ENCODE measurements around the gene CLDN4. TPM values are rescaled to one million over a fixed set of nuclear protein-coding genes. Genes with fewer than 3 reads are reported as not detected.
"Not testable (repeated sequence)": the region's sequence is repeated elsewhere in the genome, so short reads cannot be mapped to it uniquely, and the experiment has no call there.

Gene CLDN4
- total RNA-seq, 2 experiments from 2014 or later: 0.16 to 0.29 TPM

DNA sequence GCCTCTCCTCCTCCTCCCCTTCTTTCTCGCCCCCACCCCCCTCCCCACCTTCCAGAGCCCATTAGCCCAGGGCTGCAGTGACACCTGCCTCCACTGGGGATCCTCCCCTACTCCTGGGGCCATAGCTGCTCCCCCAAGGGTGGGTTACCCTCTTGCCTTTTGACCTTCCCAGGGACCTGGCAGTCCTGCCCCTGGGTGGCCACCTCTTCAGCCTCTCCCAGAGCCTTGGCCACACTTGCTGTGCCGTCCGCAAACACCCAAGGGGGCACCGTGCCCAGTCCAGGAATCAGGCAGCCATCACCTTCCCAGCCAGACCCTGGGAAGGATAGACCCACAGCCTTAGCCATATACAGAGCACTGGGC, 19.8 kb upstream of the CLDN4 start:
- ChIA-PET POLR2A (no interaction called here), CTCF (interaction anchor here (0.8 to 3.1 kb wide), 2 partner anchors 24 to 44 kb away, joined by 3 to 42 read pairs; no protein-coding TSS in a partner anchor)
- H3K36me3 Mint-ChIP-seq (ENCODE audit: low read depth): no peaks in the 10 kb centered on the region
- no peak for ATAC-seq
- no peaks in the 10 kb centered on the region for H3K9me3 Mint-ChIP-seq (ENCODE audit: insufficient read depth)
- H3K4me3 Mint-ChIP-seq: no peak overlapping the region
- H3K4me1 Mint-ChIP-seq (ENCODE audit: low read depth): no peaks in the 10 kb centered on the region
- no peak overlapping the region for H3K27ac Mint-ChIP-seq
- no peak for DNase-seq
- no peaks in the 10 kb centered on the region for H3K27me3 Mint-ChIP-seq (ENCODE audit: low read depth)

DNA sequence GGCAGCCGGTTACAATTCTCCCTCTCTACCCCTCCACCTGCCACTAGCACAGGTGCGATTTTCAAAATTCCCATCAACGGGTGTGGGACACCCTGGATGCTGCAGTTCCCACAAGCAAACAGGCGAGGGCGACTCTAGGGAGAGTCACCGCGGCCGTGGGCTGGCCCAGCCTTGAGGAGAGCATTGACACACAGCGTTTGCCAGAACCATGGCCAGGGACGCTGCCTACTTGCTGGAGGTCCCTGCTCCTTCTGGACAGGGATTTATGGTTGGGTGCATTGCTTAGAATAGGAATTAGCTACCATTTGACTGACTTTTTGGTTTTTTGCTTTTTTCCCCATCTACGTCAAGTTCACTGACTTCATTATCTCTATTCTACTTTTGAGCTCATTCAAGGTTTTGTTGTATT, 19.0 kb upstream of the CLDN4 start:
- no peaks in the 10 kb centered on the region for H3K9me3 Mint-ChIP-seq (ENCODE audit: insufficient read depth)
- H3K36me3 Mint-ChIP-seq (ENCODE audit: low read depth): no peaks in the 10 kb centered on the region
- H3K27me3 Mint-ChIP-seq (ENCODE audit: low read depth): no peaks in the 10 kb centered on the region
- H3K4me1 Mint-ChIP-seq (ENCODE audit: low read depth): no peaks in the 10 kb centered on the region
- DNase-seq (peak; percentile 59), ATAC-seq (peak; percentile 86)
- H3K4me3 Mint-ChIP-seq: no peak overlapping the region
- no peak overlapping the region for H3K27ac Mint-ChIP-seq
- ChIA-PET POLR2A (no interaction called here), CTCF (interaction anchor here (0.7 to 3.1 kb wide), 5 partner anchors 10 to 51 kb away, joined by 3 to 42 read pairs (median 4); no protein-coding TSS in a partner anchor)

DNA sequence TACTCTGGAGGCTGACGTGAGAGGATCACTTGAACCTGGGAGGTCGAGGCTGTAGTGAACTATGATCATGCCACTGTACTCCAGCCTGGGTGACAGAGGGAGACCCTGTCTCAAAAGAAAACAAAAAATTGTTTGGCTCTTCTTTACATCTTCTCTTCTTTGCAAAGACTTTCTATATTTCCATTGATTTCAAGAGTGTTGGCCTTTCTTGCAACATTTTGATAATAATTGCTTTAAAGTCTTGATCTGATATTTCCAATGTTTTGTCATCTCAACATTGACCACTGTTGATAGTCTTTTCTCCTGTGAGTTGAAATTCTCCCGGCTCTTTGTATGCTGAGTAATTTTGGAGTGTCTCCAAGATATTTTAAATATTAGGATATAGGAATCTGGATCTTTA, 17.8 kb upstream of the CLDN4 start:
- CTCF ChIA-PET: interaction anchor here (3.1 kb wide), 1 partner anchor 42 kb away, joined by 42 read pairs; no protein-coding TSS in a partner anchor
- no peak overlapping the region for H3K27ac Mint-ChIP-seq
- no peaks in the 10 kb centered on the region for H3K36me3 Mint-ChIP-seq (ENCODE audit: low read depth)
- no peaks in the 10 kb centered on the region for H3K9me3 Mint-ChIP-seq (ENCODE audit: insufficient read depth)
- H3K4me1 Mint-ChIP-seq (ENCODE audit: low read depth): no peaks in the 10 kb centered on the region
- ATAC-seq: no peak
- H3K27me3 Mint-ChIP-seq (ENCODE audit: low read depth): no peaks in the 10 kb centered on the region
- no peak overlapping the region for H3K4me3 Mint-ChIP-seq
- DNase-seq: no peak
- POLR2A ChIA-PET: no interaction called here

DNA sequence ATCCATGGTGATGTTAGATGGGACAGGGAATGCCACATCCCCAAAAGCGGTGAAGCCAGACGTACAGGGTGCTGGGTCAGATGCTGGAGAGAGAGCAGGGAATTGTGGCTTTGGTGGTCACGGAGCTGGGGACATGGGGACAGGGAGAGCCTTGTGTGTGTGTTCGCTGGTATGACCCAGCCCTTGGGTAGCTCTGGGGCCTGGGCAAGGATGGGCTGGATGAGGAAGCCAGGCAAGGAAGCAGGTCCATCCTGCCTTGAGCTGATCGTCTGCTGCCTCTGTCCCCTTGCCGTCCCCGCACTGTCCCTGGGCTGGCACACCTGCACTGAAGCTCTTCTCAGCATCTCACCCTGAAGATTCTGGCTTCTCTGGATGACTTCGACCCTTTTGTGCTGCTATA, 15.4 kb upstream of the CLDN4 start:
- POLR2A ChIA-PET: no interaction called here
- H3K27ac Mint-ChIP-seq: no peak overlapping the region
- H3K36me3 Mint-ChIP-seq (ENCODE audit: low read depth): no peaks in the 10 kb centered on the region
- ATAC-seq: no peak
- CTCF ChIA-PET: interaction anchor here (1.8 kb wide), 1 partner anchor 211 kb away, joined by 4 read pairs; no protein-coding TSS in a partner anchor
- DNase-seq: no peak
- no peaks in the 10 kb centered on the region for H3K4me1 Mint-ChIP-seq (ENCODE audit: low read depth)
- no peaks in the 10 kb centered on the region for H3K9me3 Mint-ChIP-seq (ENCODE audit: insufficient read depth)
- no peaks in the 10 kb centered on the region for H3K27me3 Mint-ChIP-seq (ENCODE audit: low read depth)
- no peak overlapping the region for H3K4me3 Mint-ChIP-seq

DNA sequence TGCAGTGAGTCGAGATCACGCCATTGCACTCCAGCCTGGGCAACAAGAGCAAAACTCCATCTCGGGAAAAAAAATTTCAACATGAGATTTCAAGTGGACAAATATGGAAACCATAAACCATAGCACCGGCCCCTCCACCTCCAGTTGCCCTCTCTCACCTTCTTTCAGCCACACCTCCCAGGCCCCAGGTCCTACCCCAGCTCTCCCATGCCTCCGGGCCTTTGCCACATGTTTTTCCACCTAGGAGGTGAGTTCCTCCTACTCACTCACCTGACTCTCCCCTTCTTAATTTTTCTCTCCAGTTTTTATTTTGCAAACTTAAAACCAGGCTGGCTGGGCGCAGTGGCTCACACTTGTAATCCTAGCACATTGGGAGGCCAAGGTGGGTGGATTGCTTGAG, 13.7 kb upstream of the CLDN4 start:
- Mint-ChIP-seq H3K27ac (no peak overlapping the region), H3K4me1 (ENCODE audit: low read depth) (no peaks in the 10 kb centered on the region), H3K9me3 (ENCODE audit: insufficient read depth) (no peaks in the 10 kb centered on the region), H3K36me3 (ENCODE audit: low read depth) (no peaks in the 10 kb centered on the region), H3K27me3 (ENCODE audit: low read depth) (no peaks in the 10 kb centered on the region), H3K4me3 (no peak overlapping the region)
- POLR2A ChIA-PET: no interaction called here
- no peak for ATAC-seq
- no peak for DNase-seq
- CTCF ChIA-PET: no interaction called here

DNA sequence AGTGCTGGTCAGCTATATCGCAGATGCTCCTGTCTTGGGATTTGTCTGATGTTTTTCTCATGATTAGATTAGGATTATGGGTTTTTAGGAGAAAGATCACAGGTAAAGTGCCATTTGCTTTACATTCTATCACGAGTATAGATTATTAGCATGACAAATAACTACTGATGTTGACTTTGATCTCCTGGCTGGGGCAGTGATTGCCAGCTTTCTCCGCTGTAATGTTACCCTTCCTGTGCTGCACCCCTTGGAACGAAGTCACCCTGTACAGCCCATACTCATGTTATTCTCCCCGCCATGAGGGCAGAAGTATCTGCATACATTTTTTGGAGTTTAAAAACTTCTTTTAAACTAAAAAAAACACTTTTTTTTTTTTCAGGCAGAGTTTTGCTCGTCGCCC, 10.8 kb upstream of the CLDN4 start:
- Mint-ChIP-seq H3K9me3 (ENCODE audit: insufficient read depth) (no peaks in the 10 kb centered on the region), H3K4me3 (no peak overlapping the region), H3K27ac (no peak overlapping the region), H3K4me1 (ENCODE audit: low read depth) (no peaks in the 10 kb centered on the region), H3K36me3 (ENCODE audit: low read depth) (no peaks in the 10 kb centered on the region), H3K27me3 (ENCODE audit: low read depth) (peaks cover 3% of the 10 kb centered on the region)
- ChIA-PET CTCF (interaction anchor here (1.0 kb wide), 1 partner anchor 35 kb away, joined by 3 read pairs; no protein-coding TSS in a partner anchor), POLR2A (no interaction called here)
- DNase-seq (no peak), ATAC-seq (no peak)

DNA sequence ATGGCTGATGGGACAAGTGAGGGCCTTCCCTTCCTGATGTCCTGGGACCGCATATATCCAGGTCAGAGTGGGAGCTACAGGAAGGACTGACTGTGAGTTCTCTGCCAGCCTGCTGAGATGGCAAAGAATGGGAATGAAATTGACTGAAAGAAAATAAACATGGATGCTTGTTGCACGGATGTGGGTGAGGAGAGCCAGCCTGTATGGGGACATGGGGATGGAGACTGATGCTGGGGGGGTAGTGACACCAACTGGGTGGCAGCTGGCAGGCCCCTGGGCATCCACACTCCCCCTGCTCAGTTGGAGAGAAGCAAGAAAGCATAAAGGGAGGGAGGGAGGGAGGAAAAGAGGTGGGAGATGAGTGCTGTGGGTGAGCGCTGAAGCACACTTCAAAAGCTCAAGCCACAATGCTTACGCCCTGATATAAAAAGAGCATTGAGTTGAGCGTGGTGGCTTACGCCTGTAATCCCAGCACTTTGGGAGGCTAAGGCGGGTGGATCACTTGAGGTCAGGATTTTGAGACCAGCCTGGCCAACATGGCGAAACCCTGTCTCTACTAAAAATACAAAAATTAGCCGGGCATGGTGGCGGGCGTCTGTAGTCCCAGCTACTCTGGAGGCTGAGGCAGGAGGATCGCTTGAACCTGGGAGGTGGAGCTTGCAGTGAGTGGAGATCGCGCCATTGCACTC, 9.1 kb upstream of the CLDN4 start:
- H3K4me1 Mint-ChIP-seq (ENCODE audit: low read depth); POLR2A ChIA-PET; H3K36me3 Mint-ChIP-seq (ENCODE audit: low read depth); H3K27ac Mint-ChIP-seq; H3K9me3 Mint-ChIP-seq (ENCODE audit: insufficient read depth); DNase-seq; H3K4me3 Mint-ChIP-seq; ATAC-seq: not testable (repeated sequence)
- peaks cover 12% of the 10 kb centered on the region for H3K27me3 Mint-ChIP-seq (ENCODE audit: low read depth)
- CTCF ChIA-PET: interaction anchor here (0.8 to 1.0 kb wide), 2 partner anchors 10 to 33 kb away, joined by 3 to 4 read pairs; no protein-coding TSS in a partner anchor

DNA sequence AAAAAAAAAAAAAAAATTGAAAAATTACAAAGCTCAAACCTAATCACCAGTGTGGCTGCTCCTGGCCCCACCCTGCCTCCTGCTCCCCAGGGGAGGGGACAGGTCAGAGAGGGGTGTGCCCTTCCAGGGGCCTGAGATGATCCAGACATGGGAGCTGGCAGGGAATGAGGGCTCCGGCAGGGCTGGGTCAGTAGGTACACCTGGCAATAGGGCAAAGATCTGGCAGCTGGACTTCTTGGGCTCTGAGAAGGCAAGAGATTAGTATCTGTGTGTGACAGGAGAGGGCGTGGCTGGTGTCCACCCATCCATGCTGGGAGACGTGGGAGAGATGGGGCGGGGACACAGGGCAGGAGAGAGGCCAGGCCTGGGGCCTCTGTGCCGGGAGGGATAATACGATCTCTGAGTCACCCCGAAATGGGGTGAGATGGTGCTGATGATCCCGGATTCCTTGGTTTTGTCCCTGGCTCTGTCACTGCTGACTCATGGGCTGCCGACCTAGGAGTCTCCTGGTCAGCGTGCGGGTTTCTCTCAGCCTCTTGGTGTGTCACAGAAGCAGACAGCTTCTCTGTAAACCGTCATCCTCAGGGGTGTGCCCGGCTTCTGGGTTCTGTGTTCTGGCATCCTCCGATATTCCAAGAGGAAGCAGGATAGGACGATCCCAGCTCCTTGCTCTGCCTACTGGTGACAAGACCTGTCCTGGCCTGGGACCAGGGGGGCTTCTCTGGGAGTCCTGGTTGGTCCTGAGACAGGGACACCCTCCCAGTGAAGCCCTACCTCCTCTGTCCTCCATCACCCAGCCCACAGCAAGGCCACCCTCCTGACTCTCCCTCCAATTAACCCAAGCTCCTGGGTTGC, 8.2 kb upstream of the CLDN4 start:
- Mint-ChIP-seq H3K4me3 (no peak overlapping the region), H3K36me3 (ENCODE audit: low read depth) (no peaks in the 10 kb centered on the region), H3K27me3 (ENCODE audit: low read depth) (peaks cover 18% of the 10 kb centered on the region), H3K27ac (no peak overlapping the region), H3K9me3 (ENCODE audit: insufficient read depth) (no peaks in the 10 kb centered on the region), H3K4me1 (ENCODE audit: low read depth) (peaks cover 11% of the 10 kb centered on the region)
- POLR2A ChIA-PET: no interaction called here
- no peak for ATAC-seq
- no peak for DNase-seq
- CTCF ChIA-PET: interaction anchor here (1.0 kb wide), 1 partner anchor 11 kb away, joined by 4 read pairs; no protein-coding TSS in a partner anchor

DNA sequence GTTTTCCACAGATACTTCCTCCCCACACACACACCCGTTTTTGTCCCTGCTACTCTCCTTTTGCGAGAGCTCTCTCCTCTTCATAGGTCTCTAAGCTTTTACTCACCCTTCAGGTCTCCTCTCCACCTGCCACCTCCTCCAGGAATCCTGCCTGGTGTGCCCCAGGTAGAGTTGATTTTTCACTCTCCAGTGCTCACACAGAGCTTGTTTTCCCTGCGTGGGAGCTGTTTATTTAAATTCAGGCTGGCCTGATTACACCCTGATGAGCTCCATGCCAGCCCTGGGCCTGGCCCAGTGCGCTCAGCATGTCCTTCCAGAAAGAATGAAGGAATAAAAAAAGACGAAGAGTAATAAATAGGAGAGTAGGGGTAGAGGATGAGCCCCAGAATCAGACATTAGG, 7.5 kb upstream of the CLDN4 start:
- H3K27ac Mint-ChIP-seq: no peak overlapping the region
- no peaks in the 10 kb centered on the region for H3K36me3 Mint-ChIP-seq (ENCODE audit: low read depth)
- CTCF ChIA-PET: no interaction called here
- no peaks in the 10 kb centered on the region for H3K9me3 Mint-ChIP-seq (ENCODE audit: insufficient read depth)
- no peak overlapping the region for H3K4me3 Mint-ChIP-seq
- ATAC-seq (no peak), DNase-seq (no peak)
- H3K27me3 Mint-ChIP-seq (ENCODE audit: low read depth): peaks cover 20% of the 10 kb centered on the region
- POLR2A ChIA-PET: no interaction called here
- H3K4me1 Mint-ChIP-seq (ENCODE audit: low read depth): peaks cover 17% of the 10 kb centered on the region

DNA sequence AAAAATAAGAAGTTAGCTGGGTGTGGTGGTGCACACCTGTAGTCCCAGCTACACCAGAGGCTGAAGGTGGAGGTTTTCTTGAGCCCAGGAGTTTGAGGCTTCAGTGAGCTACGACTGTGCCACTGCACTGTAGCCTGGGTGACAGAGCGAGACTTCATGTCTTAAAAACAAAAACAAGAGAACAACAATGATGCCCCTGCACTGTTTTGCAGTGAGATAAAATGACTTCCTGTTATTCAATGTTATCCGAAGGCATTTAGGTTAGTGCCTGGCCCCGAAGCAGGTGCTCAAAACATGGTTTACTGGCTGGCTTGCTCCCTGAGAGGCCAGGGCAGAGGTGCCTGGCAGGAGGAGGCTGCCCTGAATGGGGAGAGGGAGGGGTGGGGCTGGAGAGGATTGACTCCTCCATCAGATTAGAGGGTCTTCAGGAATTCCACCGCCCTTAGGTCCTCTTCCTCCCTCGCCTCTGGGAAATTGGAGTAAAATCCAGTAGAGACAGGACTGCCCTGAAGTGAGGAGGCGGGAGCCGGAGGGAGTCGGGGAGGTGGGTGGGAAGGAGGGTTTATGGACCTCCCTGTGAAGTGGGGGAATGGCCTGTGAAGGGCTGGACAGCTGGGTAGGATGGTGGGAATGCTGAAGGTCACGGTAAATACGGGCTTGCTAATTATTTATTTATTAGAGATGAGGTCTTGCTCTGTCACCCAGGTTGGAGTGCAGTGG, 6.8 kb upstream of the CLDN4 start:
- DNase-seq (no peak), ATAC-seq (no peak)
- H3K27ac Mint-ChIP-seq: no peak overlapping the region
- H3K27me3 Mint-ChIP-seq (ENCODE audit: low read depth): peaks cover 20% of the 10 kb centered on the region
- no peak overlapping the region for H3K4me3 Mint-ChIP-seq
- no peaks in the 10 kb centered on the region for H3K9me3 Mint-ChIP-seq (ENCODE audit: insufficient read depth)
- H3K36me3 Mint-ChIP-seq (ENCODE audit: low read depth): no peaks in the 10 kb centered on the region
- CTCF ChIA-PET: no interaction called here
- peaks cover 23% of the 10 kb centered on the region for H3K4me1 Mint-ChIP-seq (ENCODE audit: low read depth)
- POLR2A ChIA-PET: no interaction called here

DNA sequence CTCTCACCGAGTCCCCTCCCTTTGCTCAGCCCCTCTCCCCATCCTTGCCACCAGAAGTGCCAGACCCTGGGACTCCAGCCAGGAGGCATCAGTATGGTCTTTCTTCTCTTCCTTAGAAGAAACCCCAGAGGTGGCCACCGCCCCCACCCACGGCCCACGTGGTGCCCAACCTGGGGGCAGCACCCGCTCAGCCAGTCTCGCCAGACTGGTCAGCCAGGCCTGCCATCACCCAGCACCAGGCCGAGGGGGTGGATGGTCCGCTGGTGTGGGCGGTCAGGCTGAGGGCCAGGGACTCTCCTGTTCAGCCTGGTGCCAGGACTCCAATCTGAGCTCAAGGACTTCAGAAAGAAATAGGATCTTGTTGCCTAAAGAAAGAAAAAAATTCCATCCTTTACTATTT, 5.8 kb upstream of the CLDN4 start:
- ATAC-seq (no peak), DNase-seq (no peak)
- H3K27ac Mint-ChIP-seq: no peak overlapping the region
- H3K27me3 Mint-ChIP-seq (ENCODE audit: low read depth): peaks cover 20% of the 10 kb centered on the region
- no peaks in the 10 kb centered on the region for H3K36me3 Mint-ChIP-seq (ENCODE audit: low read depth)
- POLR2A ChIA-PET: no interaction called here
- H3K4me1 Mint-ChIP-seq (ENCODE audit: low read depth): peaks cover 26% of the 10 kb centered on the region
- no peak overlapping the region for H3K4me3 Mint-ChIP-seq
- H3K9me3 Mint-ChIP-seq (ENCODE audit: insufficient read depth): no peaks in the 10 kb centered on the region
- CTCF ChIA-PET: interaction anchor here (3.1 kb wide), 1 partner anchor 30 kb away, joined by 14 read pairs; no protein-coding TSS in a partner anchor

Data from activated CD8-positive, alpha-beta T cell treated with anti-CD3 and anti-CD28 coated beads, Interleukin-2, amount 10 ng/mL, durations not matched to agents 7 days and 5 days (primary cell).